Ascending aorta (tissue), 2 donors: ENCODE results near the gene SEMA4F. TPM values are rescaled to one million over a fixed set of nuclear protein-coding genes. Genes with fewer than 3 reads are reported as not detected.

ENCODE experiments used
- DNase-seq, 2 donors: peaks; one replicate each; pipeline ENCODE4 v3.0.0-alpha.2; 2019; ENCODE audit warnings: low spot score in 2 of 2
- H3K27ac ChIP-seq, 2 donors: fragments of 200-600 bp; sonication (generic); one replicate each; pipeline ENCODE4 v1.5.1; 2016 to 2017; ENCODE audit warnings: mild to moderate bottlenecking in 1 of 2
- H3K27me3 ChIP-seq: fragments of 200-600 bp; sonication (generic); one replicate; pipeline ENCODE4 v1.5.1; 2017
- H3K36me3 ChIP-seq, 2 donors: fragments of 200-600 bp; sonication (generic); one replicate each; pipeline ENCODE4 v1.5.1; 2016
- H3K4me1 ChIP-seq, 2 donors: fragments of 200-600 bp; sonication (generic); one replicate each; pipeline ENCODE4 v1.5.1; 2016 to 2017; ENCODE audit warnings: mild to moderate bottlenecking in 1 of 2
- H3K4me3 ChIP-seq, 2 donors: fragments of 200-600 bp; sonication (generic); one replicate each; pipeline ENCODE4 v1.5.1; 2016 to 2017; ENCODE audit warnings: mild to moderate bottlenecking in 1 of 2
- H3K9me3 ChIP-seq, 2 donors: fragments of 200-600 bp; sonication (generic); one replicate each; pipeline ENCODE4 v1.5.1; 2016
- intact Hi-C: fragments of 100-400 bp; cut with DNase I; formaldehyde crosslinking; loops from one replicate; pipeline ENCODE4 v1.15.1; 2023
- total RNA-seq: library from RNA; depleted of rRNA; stranded (reverse); fragments of >200 nt; gene quantifications from one replicate; pipeline ENCODE4 v1.1.0, GENCODE V29; 2016
- TF ChIP-seq, protein P1 (sequence below), 3 experiments: fragments of 200-600 bp in 2 of 3; fragments of 450-650 bp in 1 of 3; sonication (generic) in 2 of 3; IDR thresholded peaks; one replicate each; pipeline ENCODE4 v1.5.1; 2016 to 2019; ENCODE audit warnings: antibody characterized with exemption in 3 of 3, mild to moderate bottlenecking in 1 of 3, moderate library complexity in 1 of 3

The SEMA4F gene
- total RNA-seq, 1 donor from 2014 or later = 0.32 TPM

DNA sequence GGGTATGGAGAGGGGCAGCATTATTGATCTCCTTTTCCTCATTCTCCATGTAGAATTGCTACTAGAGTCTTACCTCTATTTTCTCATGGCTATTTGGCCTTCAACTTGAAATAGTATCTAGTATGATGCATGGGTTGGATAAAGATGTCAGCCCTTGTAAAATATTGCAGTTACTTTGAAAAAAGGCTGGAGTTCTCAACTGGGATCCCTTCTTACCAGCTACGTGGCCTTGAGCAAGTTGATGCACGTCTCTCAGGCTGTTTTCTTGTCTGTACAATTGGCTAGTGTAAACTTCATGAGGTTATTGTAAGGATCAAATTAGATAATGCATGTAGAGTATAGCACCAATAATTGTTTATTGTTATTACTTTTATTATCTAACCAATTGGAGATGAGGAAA, 50.2 kb downstream of the SEMA4F start:
- Histone ChIP-seq H3K36me3 (peaks cover 3% of the 10 kb centered on the region in 2 donors), H3K9me3 (no peaks in the 10 kb centered on the region), H3K27me3 (no peaks in the 10 kb centered on the region), H3K4me3 (no peak overlapping the region), H3K4me1 (no peaks in the 10 kb centered on the region), H3K27ac (no peak overlapping the region)
- TF ChIP-seq, protein P1, sequence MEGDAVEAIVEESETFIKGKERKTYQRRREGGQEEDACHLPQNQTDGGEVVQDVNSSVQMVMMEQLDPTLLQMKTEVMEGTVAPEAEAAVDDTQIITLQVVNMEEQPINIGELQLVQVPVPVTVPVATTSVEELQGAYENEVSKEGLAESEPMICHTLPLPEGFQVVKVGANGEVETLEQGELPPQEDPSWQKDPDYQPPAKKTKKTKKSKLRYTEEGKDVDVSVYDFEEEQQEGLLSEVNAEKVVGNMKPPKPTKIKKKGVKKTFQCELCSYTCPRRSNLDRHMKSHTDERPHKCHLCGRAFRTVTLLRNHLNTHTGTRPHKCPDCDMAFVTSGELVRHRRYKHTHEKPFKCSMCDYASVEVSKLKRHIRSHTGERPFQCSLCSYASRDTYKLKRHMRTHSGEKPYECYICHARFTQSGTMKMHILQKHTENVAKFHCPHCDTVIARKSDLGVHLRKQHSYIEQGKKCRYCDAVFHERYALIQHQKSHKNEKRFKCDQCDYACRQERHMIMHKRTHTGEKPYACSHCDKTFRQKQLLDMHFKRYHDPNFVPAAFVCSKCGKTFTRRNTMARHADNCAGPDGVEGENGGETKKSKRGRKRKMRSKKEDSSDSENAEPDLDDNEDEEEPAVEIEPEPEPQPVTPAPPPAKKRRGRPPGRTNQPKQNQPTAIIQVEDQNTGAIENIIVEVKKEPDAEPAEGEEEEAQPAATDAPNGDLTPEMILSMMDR (IDR thresholded peaks at IDR 0.05) = no peak
- intact Hi-C loops = no loop called here
- no peak for DNase-seq

DNA sequence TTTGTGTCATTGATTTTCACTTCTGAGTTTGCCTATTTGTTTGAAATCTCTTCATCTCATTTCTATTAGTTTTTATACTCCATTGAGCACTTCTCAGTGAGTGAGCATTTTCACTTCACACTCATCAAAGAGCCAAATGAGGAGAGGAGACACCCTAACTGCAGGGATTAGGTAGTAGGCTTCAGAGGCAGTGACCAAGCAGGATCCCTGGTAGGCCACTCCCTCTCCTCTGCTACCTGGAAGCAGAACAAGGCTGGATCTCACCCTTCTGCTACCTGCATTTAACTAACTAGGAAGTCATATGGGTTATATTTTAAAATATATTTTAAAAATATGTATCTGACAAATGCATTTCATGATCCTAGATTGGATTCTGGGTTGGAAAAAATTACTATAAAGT, 52.7 kb downstream of the SEMA4F start:
- no peak for DNase-seq
- TF ChIP-seq, protein P1 (IDR thresholded peaks at IDR 0.05) = no peak
- Histone ChIP-seq H3K27me3 (no peaks in the 10 kb centered on the region), H3K4me3 (no peak overlapping the region), H3K4me1 (no peaks in the 10 kb centered on the region), H3K9me3 (no peaks in the 10 kb centered on the region), H3K27ac (no peak overlapping the region), H3K36me3 (peaks cover 0 to 2% of the 10 kb centered on the region in 2 donors)
- intact Hi-C loops = no loop called here

DNA sequence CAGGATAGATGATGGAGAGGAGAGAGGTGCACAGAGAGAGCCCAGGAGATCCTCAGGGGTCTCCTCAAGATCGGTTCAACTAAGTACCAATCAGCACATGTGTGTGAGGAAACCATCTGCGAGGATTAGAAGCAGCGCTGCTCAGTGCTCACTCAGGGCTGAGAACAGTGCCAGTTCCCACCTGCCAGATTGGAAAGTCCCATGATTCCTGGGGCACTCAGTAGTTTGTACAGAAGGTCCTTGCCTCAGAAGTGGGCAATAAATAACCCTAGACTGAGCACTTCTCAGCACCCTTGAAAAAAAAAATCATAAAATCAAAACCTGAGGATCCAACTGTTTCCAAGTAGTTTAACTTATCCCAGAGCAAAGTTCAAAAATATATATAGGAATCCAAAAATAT, 53.8 kb downstream of the SEMA4F start:
- intact Hi-C loops = no loop called here
- Histone ChIP-seq H3K36me3 (no peaks in the 10 kb centered on the region), H3K4me1 (no peaks in the 10 kb centered on the region), H3K27me3 (no peaks in the 10 kb centered on the region), H3K4me3 (no peak overlapping the region), H3K27ac (no peak overlapping the region), H3K9me3 (no peaks in the 10 kb centered on the region)
- TF ChIP-seq, protein P1 (IDR thresholded peaks at IDR 0.05) = no peak
- DNase-seq = no peak

DNA sequence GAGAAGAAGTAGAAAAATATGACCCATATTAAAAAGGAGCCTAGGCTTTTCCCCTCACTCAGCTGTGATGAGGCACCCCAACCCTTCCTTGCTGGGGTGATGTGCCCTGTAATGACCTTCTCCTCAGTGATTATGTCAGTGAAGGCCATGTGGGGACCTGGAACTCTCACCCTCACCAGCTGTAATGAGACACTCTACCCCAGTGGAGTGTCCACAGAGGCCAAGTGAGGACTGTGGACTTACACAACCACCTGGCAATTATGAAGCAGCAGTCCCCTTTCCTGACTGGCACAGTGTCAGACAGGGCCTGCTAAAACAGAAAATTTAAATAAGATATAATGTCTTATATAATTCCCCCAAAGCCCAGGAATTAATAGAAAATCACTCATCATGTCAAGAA, 54.2 kb downstream of the SEMA4F start:
- intact Hi-C loops = no loop called here
- TF ChIP-seq, protein P1 (IDR thresholded peaks at IDR 0.05) = no peak
- Histone ChIP-seq H3K36me3 (no peaks in the 10 kb centered on the region), H3K9me3 (no peaks in the 10 kb centered on the region), H3K27me3 (no peaks in the 10 kb centered on the region), H3K4me1 (no peaks in the 10 kb centered on the region), H3K27ac (no peak overlapping the region), H3K4me3 (no peak overlapping the region)
- no peak for DNase-seq

DNA sequence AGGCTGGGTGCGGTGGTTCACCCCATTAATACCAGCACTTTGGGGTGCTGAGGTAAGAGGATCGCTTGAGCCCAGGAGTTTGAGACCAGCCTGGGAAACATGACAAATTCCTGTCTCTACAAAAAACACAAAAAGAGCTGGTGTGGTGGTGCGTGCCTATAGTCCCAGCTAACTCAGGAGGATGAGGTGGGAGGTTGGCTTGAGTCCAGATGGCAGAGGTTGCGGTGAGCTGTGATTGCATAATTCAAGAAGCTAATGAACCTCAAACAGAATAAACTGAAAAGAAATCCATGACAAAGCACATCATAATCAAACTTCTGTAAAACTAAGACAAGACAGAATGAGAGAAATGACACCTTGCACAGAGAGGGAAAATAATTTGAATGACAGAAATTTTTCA, 54.8 kb downstream of the SEMA4F start:
- H3K27me3 ChIP-seq = no peaks in the 10 kb centered on the region
- H3K27ac ChIP-seq = no peak overlapping the region
- H3K36me3 ChIP-seq = no peaks in the 10 kb centered on the region
- TF ChIP-seq, protein P1 (IDR thresholded peaks at IDR 0.05) = no peak
- intact Hi-C loops = no loop called here
- H3K9me3 ChIP-seq = no peaks in the 10 kb centered on the region
- DNase-seq = no peak
- no peaks in the 10 kb centered on the region for H3K4me1 ChIP-seq
- no peak overlapping the region for H3K4me3 ChIP-seq
